Ecto neural progenitor cell (in vitro differentiated cells): ENCODE results near the gene OR4L1.
"Not testable (repeated sequence)": the region's sequence is repeated elsewhere in the genome, so short reads cannot be mapped to it uniquely, and the experiment has no call there.

Source experiments
- DNase-seq: peaks from one replicate; pipeline ENCODE4 v3.0.0-alpha.2; 2018; ENCODE audit warnings: low spot score

Gene OR4L1

GRCh38 chr14:20059745-20060144 lies at the start of gene OR4L1:
TSS of gene OR4L1 (plus strand) at chr14:20060045. CDS start at chr14:20060045, 0 bp downstream.
- no peak for DNase-seq

DNA sequence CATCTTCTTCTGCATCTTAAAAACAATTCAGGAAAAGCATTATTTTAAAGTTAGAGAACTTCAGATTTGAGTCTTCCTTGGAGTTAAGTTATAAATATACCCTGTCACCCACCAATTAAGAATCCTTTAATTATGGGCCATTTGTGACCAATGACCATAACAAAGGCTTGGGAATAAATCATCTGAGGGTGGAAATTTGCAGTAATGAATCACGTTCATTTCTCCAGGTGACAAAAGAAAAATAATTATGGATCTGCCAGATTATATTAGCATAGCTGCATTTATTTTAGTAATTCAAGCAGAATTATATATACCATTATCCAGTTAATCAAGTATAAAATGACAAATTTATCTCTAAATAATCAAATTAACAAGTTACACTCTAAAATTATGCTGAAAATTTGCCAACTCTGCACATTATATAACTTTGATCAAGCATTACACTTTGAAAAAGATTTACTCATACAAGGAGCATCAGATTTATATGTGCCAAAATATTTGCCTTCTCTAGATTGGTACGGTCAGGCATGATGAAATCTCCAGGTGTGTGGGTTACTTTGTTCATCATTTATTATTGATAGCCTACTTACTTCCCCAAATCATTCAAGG lies 40.5 kb upstream of the OR4L1 start, which contains the start of gene OR4K14:
TSS of gene OR4K14 (minus strand) at position 51 of the 609 bp plus-strand sequence. CDS start 4,114 bp downstream, outside the sequence.
- no peak for DNase-seq

- DNase-seq = no peak
Measured at GRCh38 chr14:20031058-20031457, 28.8 kb upstream of the OR4L1 start.

- no peak for DNase-seq
Measured at GRCh38 chr14:20035449-20035848, 24.4 kb upstream of the OR4L1 start.

- no peak for DNase-seq
Measured at GRCh38 chr14:20035938-20036337, 23.9 kb upstream of the OR4L1 start, which contains the start of gene OR4K13. TSS of gene OR4K13 (minus strand) at chr14:20036038. CDS start at chr14:20034758, 1,280 bp downstream.

GRCh38 chr14:20044243-20044642 lies 15.6 kb upstream of the OR4L1 start:
- DNase-seq = no peak

- DNase-seq = no peak
Measured at GRCh38 chr14:20048202-20048601, 11.6 kb upstream of the OR4L1 start.

GRCh38 chr14:20092050-20092449 lies 32.2 kb downstream of the OR4L1 start:
- DNase-seq = no peak

- DNase-seq = no peak
Measured at GRCh38 chr14:20093442-20093841, 33.6 kb downstream of the OR4L1 start.

- not testable (repeated sequence) for DNase-seq
Measured at GRCh38 chr14:20098926-20099770, 39.3 kb downstream of the OR4L1 start.

DNA sequence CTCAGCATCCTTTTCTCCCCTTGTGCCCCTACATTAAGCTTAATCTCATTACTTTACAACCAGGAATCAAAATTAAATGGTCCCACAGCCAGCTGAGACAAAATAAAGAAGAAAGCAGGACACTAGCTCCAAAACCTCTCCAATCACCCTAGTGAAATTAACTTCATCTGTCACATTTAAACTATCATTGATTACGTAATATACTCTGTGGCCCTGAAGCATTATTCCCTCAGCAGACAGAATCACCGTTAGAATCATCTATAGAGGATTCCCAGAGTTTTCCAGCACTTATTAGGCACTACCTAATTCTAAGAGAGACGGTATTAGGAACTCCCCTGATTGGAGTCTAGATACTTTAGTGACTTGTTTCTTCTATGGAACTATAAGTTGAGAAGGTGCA lies 50.6 kb downstream of the OR4L1 start, which contains the start of gene OR4K17:
TSS of gene OR4K17 (plus strand) at position 302 of the 400 bp plus-strand sequence. CDS start 6,761 bp downstream, outside the sequence.
- no peak for DNase-seq
